HEK293 (cell line): ENCODE results near the gene ALG12.
A peak's percentile ranks its signal among the peaks of the same experiment; 100 is the strongest.

Experiments
- KLF1 ChIP-seq: fragments of 450-650 bp; formaldehyde crosslinking; IDR thresholded peaks from 2 replicates; pipeline ENCODE4 v1.5.1; 2016; ENCODE audit warnings: missing biosample characterization, missing genetic modification characterization
- KLF7 ChIP-seq: fragments of 450-650 bp; formaldehyde crosslinking; IDR thresholded peaks from 2 replicates; pipeline ENCODE4 v1.5.1; 2016; ENCODE audit warnings: missing biosample characterization, missing genetic modification characterization, borderline replicate concordance
- SP2 ChIP-seq: fragments of 450-650 bp; formaldehyde crosslinking; IDR thresholded peaks from 2 replicates; pipeline ENCODE4 v1.5.1; 2016; ENCODE audit warnings: missing biosample characterization, missing genetic modification characterization
- ZBTB48 ChIP-seq: fragments of 450-650 bp; formaldehyde crosslinking; IDR thresholded peaks from 2 replicates; pipeline ENCODE4 v1.5.1; 2016; ENCODE audit warnings: missing biosample characterization, missing genetic modification characterization
- ZBTB8A ChIP-seq: fragments of 450-650 bp; formaldehyde crosslinking; IDR thresholded peaks from 2 replicates; pipeline ENCODE4 v1.5.1; 2016; ENCODE audit warnings: missing biosample characterization, missing genetic modification characterization
- ZFHX2 ChIP-seq: fragments of 450-650 bp; formaldehyde crosslinking; conservative IDR thresholded peaks from 2 replicates; pipeline ENCODE4 v1.5.1; 2016; ENCODE audit warnings: missing biosample characterization, missing genetic modification characterization
- ZNF138 ChIP-seq: fragments of 450-650 bp; formaldehyde crosslinking; IDR thresholded peaks from 2 replicates; pipeline ENCODE4 v1.5.1; 2016; ENCODE audit warnings: missing biosample characterization, missing genetic modification characterization, borderline replicate concordance
- ZNF423 ChIP-seq: fragments of 450-650 bp; formaldehyde crosslinking; IDR thresholded peaks from 2 replicates; pipeline ENCODE4 v1.5.1; 2016; ENCODE audit warnings: missing biosample characterization, missing genetic modification characterization
- ZNF433 ChIP-seq: fragments of 450-650 bp; formaldehyde crosslinking; IDR thresholded peaks from 2 replicates; pipeline ENCODE4 v1.5.1; 2016; ENCODE audit warnings: missing biosample characterization, missing genetic modification characterization, low read depth
- ZNF558 ChIP-seq: fragments of 450-650 bp; formaldehyde crosslinking; IDR thresholded peaks from 2 replicates; pipeline ENCODE4 v1.5.1; 2016; ENCODE audit warnings: missing biosample characterization, missing genetic modification characterization
- ZNF660 ChIP-seq: fragments of 450-650 bp; IDR thresholded peaks from 2 replicates; pipeline ENCODE4 v1.5.1; 2018; ENCODE audit warnings: missing biosample characterization, mild to moderate bottlenecking, missing genetic modification characterization
- ZNF777 ChIP-seq: fragments of 450-650 bp; formaldehyde crosslinking; IDR thresholded peaks from 2 replicates; pipeline ENCODE4 v1.5.1; 2017; ENCODE audit warnings: missing biosample characterization, missing genetic modification characterization, borderline replicate concordance
- TF ChIP-seq, protein P1 (sequence below): fragments of 450-650 bp; formaldehyde crosslinking; conservative IDR thresholded peaks from 2 replicates; pipeline ENCODE4 v1.5.1; 2016; ENCODE audit warnings: low read depth, missing biosample characterization, missing genetic modification characterization
- TF ChIP-seq, protein P2 (sequence below): fragments of 450-650 bp; formaldehyde crosslinking; IDR thresholded peaks from 2 replicates; pipeline ENCODE4 v1.5.1; 2017; ENCODE audit warnings: missing biosample characterization, missing genetic modification characterization
- TF ChIP-seq, protein P3 (sequence below): fragments of 450-650 bp; formaldehyde crosslinking; IDR thresholded peaks from 2 replicates; pipeline ENCODE4 v1.5.1; 2016; ENCODE audit warnings: missing biosample characterization, missing genetic modification characterization
- TF ChIP-seq, protein P4 (sequence below): fragments of 450-650 bp; formaldehyde crosslinking; IDR thresholded peaks from 2 replicates; pipeline ENCODE4 v1.5.1; 2016; ENCODE audit warnings: missing biosample characterization, missing genetic modification characterization
- TF ChIP-seq, protein P5 (sequence below): fragments of 450-650 bp; formaldehyde crosslinking; IDR thresholded peaks from 2 replicates; pipeline ENCODE4 v1.5.1; 2017; ENCODE audit warnings: missing biosample characterization, missing genetic modification characterization
- TF ChIP-seq, protein P6 (sequence below): fragments of 450-650 bp; formaldehyde crosslinking; IDR thresholded peaks from 2 replicates; pipeline ENCODE4 v1.5.1; 2016; ENCODE audit warnings: missing biosample characterization, missing genetic modification characterization
- TF ChIP-seq, protein P7 (sequence below): sonication (generic); formaldehyde crosslinking; IDR thresholded peaks from 2 replicates; pipeline ENCODE4 v1.8.1; 2022; ENCODE audit warnings: mild to moderate bottlenecking, moderate library complexity, missing genetic modification reagents

Gene ALG12

DNA sequence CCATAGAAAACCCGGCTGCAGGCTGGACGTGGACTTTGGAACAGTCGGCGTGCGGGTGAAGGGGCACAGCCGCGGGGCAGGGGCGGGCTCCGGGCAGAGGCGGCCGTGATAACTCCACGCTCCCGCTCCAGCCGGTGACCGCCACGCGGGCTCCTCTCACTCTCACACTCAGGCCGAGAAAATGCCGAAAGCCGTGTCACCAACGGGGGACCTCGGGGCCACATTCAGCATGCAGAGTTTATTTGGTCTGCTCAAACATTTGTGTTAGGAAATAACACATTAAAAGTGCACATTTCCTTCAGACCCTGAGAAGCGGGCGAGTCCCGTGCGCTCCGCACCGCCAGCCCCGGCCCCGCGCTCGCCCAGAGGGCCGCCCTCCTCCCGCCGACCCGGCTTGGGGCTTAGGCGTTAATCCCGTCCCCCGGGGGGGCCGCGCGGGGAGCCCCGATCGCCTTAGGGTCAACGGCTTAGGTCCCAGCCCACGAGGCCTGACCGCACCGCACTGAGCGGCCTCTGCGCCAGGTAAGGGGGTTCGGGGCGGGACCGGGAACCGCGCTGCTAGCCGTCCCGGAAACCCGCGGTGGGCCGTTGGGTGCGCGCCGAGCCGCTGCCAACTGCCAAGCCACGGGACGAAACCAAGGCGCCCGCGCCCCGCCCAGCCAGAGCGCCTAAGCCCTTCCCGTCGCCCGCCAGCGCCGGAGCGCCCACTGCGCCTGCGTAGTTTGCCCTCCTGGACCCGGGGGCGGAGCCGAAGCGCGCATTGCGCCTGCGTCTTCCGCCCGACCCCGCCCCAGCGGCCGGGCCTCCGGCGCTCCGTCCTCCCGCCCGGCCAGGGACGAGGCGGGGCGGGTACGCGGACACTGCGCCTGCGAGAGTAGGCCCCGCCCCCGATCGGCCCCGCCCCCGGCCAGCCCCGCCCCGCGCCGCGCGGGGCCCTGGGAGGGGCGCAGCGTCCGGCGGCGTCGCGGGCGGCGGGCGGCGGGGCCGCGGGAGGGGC lies 65.0 kb downstream of the ALG12 start, which contains the start of gene ZBED4 (continued):
- TF ChIP-seq, protein P1, sequence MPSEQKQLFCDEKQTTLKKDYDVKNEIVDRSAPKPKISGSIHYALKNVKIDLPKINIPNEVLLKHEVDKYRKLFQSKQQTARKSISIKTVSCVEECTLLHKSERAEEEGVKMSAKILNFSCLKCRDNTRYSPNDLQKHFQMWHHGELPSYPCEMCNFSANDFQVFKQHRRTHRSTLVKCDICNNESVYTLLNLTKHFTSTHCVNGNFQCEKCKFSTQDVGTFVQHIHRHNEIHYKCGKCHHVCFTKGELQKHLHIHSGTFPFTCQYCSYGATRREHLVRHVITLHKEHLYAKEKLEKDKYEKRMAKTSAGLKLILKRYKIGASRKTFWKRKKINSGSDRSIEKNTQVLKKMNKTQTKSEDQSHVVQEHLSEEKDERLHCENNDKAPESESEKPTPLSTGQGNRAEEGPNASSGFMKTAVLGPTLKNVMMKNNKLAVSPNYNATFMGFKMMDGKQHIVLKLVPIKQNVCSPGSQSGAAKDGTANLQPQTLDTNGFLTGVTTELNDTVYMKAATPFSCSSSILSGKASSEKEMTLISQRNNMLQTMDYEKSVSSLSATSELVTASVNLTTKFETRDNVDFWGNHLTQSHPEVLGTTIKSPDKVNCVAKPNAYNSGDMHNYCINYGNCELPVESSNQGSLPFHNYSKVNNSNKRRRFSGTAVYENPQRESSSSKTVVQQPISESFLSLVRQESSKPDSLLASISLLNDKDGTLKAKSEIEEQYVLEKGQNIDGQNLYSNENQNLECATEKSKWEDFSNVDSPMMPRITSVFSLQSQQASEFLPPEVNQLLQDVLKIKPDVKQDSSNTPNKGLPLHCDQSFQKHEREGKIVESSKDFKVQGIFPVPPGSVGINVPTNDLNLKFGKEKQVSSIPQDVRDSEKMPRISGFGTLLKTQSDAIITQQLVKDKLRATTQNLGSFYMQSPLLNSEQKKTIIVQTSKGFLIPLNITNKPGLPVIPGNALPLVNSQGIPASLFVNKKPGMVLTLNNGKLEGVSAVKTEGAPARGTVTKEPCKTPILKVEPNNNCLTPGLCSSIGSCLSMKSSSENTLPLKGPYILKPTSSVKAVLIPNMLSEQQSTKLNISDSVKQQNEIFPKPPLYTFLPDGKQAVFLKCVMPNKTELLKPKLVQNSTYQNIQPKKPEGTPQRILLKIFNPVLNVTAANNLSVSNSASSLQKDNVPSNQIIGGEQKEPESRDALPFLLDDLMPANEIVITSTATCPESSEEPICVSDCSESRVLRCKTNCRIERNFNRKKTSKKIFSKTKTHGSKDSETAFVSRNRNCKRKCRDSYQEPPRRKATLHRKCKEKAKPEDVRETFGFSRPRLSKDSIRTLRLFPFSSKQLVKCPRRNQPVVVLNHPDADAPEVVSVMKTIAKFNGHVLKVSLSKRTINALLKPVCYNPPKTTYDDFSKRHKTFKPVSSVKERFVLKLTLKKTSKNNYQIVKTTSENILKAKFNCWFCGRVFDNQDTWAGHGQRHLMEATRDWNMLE (tag by site-specific recombination), result no peak
- TF ChIP-seq ZNF138, result no peak
- TF ChIP-seq, protein P2, sequence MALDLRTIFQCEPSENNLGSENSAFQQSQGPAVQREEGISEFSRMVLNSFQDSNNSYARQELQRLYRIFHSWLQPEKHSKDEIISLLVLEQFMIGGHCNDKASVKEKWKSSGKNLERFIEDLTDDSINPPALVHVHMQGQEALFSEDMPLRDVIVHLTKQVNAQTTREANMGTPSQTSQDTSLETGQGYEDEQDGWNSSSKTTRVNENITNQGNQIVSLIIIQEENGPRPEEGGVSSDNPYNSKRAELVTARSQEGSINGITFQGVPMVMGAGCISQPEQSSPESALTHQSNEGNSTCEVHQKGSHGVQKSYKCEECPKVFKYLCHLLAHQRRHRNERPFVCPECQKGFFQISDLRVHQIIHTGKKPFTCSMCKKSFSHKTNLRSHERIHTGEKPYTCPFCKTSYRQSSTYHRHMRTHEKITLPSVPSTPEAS (tag by site-specific recombination), result no peak
- peak; percentile 50; the same call in 1 of the 2 replicates for TF ChIP-seq ZBTB48 (tag by site-specific recombination)
- TF ChIP-seq, protein P3, sequence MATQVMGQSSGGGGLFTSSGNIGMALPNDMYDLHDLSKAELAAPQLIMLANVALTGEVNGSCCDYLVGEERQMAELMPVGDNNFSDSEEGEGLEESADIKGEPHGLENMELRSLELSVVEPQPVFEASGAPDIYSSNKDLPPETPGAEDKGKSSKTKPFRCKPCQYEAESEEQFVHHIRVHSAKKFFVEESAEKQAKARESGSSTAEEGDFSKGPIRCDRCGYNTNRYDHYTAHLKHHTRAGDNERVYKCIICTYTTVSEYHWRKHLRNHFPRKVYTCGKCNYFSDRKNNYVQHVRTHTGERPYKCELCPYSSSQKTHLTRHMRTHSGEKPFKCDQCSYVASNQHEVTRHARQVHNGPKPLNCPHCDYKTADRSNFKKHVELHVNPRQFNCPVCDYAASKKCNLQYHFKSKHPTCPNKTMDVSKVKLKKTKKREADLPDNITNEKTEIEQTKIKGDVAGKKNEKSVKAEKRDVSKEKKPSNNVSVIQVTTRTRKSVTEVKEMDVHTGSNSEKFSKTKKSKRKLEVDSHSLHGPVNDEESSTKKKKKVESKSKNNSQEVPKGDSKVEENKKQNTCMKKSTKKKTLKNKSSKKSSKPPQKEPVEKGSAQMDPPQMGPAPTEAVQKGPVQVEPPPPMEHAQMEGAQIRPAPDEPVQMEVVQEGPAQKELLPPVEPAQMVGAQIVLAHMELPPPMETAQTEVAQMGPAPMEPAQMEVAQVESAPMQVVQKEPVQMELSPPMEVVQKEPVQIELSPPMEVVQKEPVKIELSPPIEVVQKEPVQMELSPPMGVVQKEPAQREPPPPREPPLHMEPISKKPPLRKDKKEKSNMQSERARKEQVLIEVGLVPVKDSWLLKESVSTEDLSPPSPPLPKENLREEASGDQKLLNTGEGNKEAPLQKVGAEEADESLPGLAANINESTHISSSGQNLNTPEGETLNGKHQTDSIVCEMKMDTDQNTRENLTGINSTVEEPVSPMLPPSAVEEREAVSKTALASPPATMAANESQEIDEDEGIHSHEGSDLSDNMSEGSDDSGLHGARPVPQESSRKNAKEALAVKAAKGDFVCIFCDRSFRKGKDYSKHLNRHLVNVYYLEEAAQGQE (tag by site-specific recombination), result no peak
- TF ChIP-seq ZNF777 (tag by site-specific recombination), result peak; percentile 38; the same call in 1 of the 2 replicates
- peak; percentile 34; the same call in 1 of the 2 replicates for TF ChIP-seq KLF7 (tag by site-specific recombination)
- TF ChIP-seq, protein P4, sequence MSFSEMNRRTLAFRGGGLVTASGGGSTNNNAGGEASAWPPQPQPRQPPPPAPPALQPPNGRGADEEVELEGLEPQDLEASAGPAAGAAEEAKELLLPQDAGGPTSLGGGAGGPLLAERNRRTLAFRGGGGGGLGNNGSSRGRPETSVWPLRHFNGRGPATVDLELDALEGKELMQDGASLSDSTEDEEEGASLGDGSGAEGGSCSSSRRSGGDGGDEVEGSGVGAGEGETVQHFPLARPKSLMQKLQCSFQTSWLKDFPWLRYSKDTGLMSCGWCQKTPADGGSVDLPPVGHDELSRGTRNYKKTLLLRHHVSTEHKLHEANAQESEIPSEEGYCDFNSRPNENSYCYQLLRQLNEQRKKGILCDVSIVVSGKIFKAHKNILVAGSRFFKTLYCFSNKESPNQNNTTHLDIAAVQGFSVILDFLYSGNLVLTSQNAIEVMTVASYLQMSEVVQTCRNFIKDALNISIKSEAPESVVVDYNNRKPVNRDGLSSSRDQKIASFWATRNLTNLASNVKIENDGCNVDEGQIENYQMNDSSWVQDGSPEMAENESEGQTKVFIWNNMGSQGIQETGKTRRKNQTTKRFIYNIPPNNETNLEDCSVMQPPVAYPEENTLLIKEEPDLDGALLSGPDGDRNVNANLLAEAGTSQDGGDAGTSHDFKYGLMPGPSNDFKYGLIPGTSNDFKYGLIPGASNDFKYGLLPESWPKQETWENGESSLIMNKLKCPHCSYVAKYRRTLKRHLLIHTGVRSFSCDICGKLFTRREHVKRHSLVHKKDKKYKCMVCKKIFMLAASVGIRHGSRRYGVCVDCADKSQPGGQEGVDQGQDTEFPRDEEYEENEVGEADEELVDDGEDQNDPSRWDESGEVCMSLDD, result peak; percentile 88
- TF ChIP-seq KLF1 (tag by site-specific recombination), result peak; percentile 63
- TF ChIP-seq ZBTB8A (tag by site-specific recombination), result peak; percentile 100
- no peak for TF ChIP-seq ZNF433 (tag by site-specific recombination)
- TF ChIP-seq, protein P5, sequence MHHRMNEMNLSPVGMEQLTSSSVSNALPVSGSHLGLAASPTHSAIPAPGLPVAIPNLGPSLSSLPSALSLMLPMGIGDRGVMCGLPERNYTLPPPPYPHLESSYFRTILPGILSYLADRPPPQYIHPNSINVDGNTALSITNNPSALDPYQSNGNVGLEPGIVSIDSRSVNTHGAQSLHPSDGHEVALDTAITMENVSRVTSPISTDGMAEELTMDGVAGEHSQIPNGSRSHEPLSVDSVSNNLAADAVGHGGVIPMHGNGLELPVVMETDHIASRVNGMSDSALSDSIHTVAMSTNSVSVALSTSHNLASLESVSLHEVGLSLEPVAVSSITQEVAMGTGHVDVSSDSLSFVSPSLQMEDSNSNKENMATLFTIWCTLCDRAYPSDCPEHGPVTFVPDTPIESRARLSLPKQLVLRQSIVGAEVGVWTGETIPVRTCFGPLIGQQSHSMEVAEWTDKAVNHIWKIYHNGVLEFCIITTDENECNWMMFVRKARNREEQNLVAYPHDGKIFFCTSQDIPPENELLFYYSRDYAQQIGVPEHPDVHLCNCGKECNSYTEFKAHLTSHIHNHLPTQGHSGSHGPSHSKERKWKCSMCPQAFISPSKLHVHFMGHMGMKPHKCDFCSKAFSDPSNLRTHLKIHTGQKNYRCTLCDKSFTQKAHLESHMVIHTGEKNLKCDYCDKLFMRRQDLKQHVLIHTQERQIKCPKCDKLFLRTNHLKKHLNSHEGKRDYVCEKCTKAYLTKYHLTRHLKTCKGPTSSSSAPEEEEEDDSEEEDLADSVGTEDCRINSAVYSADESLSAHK (tag by site-specific recombination), result peak; percentile 54; the same call in 1 of the 2 replicates
- peak; percentile 62 for TF ChIP-seq ZNF660 (tag by site-specific recombination)
- TF ChIP-seq, protein P6, sequence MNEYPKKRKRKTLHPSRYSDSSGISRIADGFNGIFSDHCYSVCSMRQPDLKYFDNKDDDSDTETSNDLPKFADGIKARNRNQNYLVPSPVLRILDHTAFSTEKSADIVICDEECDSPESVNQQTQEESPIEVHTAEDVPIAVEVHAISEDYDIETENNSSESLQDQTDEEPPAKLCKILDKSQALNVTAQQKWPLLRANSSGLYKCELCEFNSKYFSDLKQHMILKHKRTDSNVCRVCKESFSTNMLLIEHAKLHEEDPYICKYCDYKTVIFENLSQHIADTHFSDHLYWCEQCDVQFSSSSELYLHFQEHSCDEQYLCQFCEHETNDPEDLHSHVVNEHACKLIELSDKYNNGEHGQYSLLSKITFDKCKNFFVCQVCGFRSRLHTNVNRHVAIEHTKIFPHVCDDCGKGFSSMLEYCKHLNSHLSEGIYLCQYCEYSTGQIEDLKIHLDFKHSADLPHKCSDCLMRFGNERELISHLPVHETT (tag by site-specific recombination), result no peak
- TF ChIP-seq, protein P7, sequence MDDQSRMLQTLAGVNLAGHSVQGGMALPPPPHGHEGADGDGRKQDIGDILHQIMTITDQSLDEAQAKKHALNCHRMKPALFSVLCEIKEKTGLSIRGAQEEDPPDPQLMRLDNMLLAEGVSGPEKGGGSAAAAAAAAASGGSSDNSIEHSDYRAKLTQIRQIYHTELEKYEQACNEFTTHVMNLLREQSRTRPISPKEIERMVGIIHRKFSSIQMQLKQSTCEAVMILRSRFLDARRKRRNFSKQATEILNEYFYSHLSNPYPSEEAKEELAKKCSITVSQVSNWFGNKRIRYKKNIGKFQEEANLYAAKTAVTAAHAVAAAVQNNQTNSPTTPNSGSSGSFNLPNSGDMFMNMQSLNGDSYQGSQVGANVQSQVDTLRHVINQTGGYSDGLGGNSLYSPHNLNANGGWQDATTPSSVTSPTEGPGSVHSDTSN (CRISPR knock-in tag), result 0 out of 2 replicates have a peak, but pooled peaks have one; percentile 20
- peak; percentile 95 for TF ChIP-seq ZNF423 (tag by site-specific recombination)
- no peak; the same call in 1 of the 2 replicates for TF ChIP-seq ZFHX2 (tag by site-specific recombination)
- no peak for TF ChIP-seq ZNF558
- TF ChIP-seq SP2 (tag by site-specific recombination), result peak; percentile 66
